Activated CD8-positive, alpha-beta memory T cell treated with anti-CD3 and anti-CD28 coated beads, Interleukin-2, amount 10 ng/mL, durations not matched to agents 7 days and 5 days (primary cell): ENCODE measurements around the gene DZIP1L. TPM values are rescaled to one million over a fixed set of nuclear protein-coding genes. Genes with fewer than 3 reads are reported as not detected.

ENCODE experiments used
- ATAC-seq: fragments of 150-1000 bp; cut with Tn5 transposase; one replicate; pipeline ENCODE4 v1.10.0; 2021; ENCODE audit warnings: moderate library complexity
- CTCF ChIA-PET: fragments of 350-600 bp; sonication (Branson Sonifier 250); formaldehyde crosslinking; loops from one replicate; lab custom pipeline; 2021; ENCODE audit warnings: antibody characterized with exemption; lab: Charles Lee
- DNase-seq: peaks from one replicate; pipeline ENCODE4 v3.0.0-alpha.2; 2020
- H3K27ac Mint-ChIP-seq: one replicate; pipeline ENCODE4 v1.8.0; 2021; ENCODE audit warnings: mild to moderate bottlenecking, mixed read lengths
- H3K27me3 Mint-ChIP-seq: one replicate; pipeline ENCODE4 v1.8.0; 2021; ENCODE audit warnings: mixed read lengths
- H3K36me3 Mint-ChIP-seq: one replicate; pipeline ENCODE4 v1.8.0; 2021; ENCODE audit warnings: mild to moderate bottlenecking, mixed read lengths
- H3K4me1 Mint-ChIP-seq: one replicate; pipeline ENCODE4 v1.8.0; 2021; ENCODE audit warnings: mixed read lengths
- H3K4me3 Mint-ChIP-seq: one replicate; pipeline ENCODE4 v1.8.0; 2021; ENCODE audit warnings: mild to moderate bottlenecking, moderate library complexity, mixed read lengths
- H3K9me3 Mint-ChIP-seq: one replicate; pipeline ENCODE4 v1.8.0; 2022; ENCODE audit warnings: low read depth, mixed read lengths
- total RNA-seq, 2 experiments: library from RNA; stranded (reverse); gene quantifications; one replicate each; pipeline ENCODE4 v1.2.3, GENCODE V29; 2021

DZIP1L gene
- total RNA-seq, 2 experiments from 2014 or later = 0.38 to 0.56 TPM

DNA sequence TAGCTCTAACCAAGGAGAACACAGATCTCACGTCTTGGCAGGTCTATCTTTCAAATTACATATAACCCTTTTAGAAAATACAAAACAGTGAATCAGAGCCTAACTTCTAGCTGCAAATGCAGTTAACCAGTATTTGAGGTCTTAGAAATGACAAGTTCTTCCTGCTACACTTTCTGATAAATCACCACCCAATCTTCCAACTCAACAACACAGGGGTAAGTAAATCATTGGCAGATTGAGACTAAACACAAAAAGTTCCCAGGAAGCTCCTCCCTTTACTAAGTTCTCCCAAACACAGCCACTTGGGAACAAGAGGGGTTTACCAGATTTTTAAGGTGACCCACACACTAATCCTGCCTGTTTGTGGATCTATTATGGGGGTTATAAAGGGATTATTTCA, 16.8 kb upstream of the DZIP1L start, which contains the start of gene A4GNT:
Gene A4GNT, minus strand, starts transcription at position 152 of the 400 bp plus-strand sequence. CDS start 1,134 bp downstream, outside the sequence.
- ATAC-seq (no peak), DNase-seq (no peak)
- H3K27me3 Mint-ChIP-seq = peaks cover 35% of the 10 kb centered on the region
- H3K4me3 Mint-ChIP-seq = no peak within 1 kb of the TSS
- H3K4me1 Mint-ChIP-seq = no peaks in the 10 kb centered on the region
- no peaks in the 10 kb centered on the region for H3K9me3 Mint-ChIP-seq
- no peaks in the 10 kb centered on the region for H3K36me3 Mint-ChIP-seq
- H3K27ac Mint-ChIP-seq = no peak within 1 kb of the TSS
- CTCF ChIA-PET = interaction anchor here (0.6 to 0.8 kb wide), 2 partner anchors 11 to 12 kb away, joined by 3 to 5 read pairs; no protein-coding TSS in a partner anchor

DNA sequence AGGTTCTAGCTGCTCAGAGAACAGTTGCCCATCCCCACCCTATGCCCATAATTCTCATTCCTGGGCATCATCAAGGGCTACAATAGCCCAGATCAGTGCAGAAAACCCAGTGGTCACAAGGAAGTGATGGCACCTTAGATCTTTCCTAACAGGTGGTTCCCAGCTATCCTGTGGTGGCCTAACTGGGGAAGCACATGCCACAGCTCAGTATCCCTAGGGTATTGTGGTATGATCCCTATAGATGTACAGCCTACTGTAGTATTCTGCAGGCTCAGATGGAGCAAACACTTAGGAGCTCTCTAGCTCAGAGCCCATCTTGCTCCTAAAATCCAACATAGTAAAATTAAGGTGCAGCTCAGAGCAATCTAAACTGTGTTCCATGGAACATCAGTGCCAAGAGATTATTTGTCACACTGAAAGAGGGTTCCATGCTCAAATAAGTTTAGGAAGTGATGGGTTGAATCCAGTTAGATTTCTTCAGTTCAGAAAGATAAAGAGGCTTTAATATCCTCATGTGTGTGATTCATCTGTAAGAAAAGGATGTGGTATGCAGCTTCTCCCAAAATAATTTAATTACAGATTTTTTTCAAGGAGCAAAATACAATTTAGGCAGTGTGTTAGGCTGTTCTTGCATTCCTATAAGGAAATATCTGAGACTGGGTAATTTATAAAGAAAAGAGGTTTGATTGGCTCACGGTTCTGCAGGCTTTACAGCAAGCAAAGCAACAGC, 12.4 kb upstream of the DZIP1L start:
- H3K36me3 Mint-ChIP-seq = no peaks in the 10 kb centered on the region
- no peak overlapping the region for H3K27ac Mint-ChIP-seq
- H3K4me1 Mint-ChIP-seq = peaks cover 1% of the 10 kb centered on the region
- no peak for ATAC-seq
- CTCF ChIA-PET = no interaction called here
- DNase-seq = no peak
- peaks cover 31% of the 10 kb centered on the region for H3K27me3 Mint-ChIP-seq
- no peaks in the 10 kb centered on the region for H3K9me3 Mint-ChIP-seq
- no peak overlapping the region for H3K4me3 Mint-ChIP-seq

DNA sequence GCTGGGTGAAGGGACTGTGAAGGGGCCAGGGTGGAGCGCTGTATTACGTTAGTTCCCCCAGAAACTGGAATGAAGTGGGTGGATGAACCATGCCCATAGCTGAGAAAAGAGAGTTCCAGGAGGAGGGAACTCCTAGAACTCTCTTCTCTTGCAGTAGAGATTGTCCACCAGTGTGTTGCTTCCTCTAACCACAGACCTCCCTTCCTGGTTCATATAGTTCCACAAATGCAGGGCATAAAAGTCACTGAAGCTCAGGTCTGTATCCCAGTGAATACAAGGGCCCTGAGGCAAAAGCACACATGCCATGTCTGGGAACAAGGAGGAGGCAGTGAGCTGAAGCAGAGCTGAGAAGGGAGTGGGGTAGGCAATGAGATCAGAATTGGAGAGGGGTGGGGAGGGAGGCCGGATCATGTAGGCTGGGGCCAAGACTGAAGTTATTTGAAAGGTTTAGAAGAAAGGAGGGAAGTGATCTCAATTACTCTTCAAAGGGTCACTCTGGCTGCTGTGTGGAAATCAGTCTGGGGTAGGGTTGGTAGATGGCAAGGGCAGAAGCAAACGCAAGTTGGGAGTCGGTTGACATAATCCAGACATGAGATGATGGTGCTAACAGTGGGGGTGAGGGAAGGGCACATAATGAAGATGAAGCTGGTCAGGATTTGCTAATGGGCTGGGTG, 10.3 kb upstream of the DZIP1L start:
- Mint-ChIP-seq H3K4me1 (peaks cover 1% of the 10 kb centered on the region), H3K36me3 (no peaks in the 10 kb centered on the region), H3K4me3 (no peak overlapping the region), H3K27ac (no peak overlapping the region), H3K9me3 (no peaks in the 10 kb centered on the region), H3K27me3 (peaks cover 29% of the 10 kb centered on the region)
- DNase-seq (no peak), ATAC-seq (no peak)
- CTCF ChIA-PET = interaction anchor here (0.9 to 1.2 kb wide), 2 partner anchors 10 to 57 kb away, joined by 3 read pairs; partner anchors contain the start of gene DZIP1L

DNA sequence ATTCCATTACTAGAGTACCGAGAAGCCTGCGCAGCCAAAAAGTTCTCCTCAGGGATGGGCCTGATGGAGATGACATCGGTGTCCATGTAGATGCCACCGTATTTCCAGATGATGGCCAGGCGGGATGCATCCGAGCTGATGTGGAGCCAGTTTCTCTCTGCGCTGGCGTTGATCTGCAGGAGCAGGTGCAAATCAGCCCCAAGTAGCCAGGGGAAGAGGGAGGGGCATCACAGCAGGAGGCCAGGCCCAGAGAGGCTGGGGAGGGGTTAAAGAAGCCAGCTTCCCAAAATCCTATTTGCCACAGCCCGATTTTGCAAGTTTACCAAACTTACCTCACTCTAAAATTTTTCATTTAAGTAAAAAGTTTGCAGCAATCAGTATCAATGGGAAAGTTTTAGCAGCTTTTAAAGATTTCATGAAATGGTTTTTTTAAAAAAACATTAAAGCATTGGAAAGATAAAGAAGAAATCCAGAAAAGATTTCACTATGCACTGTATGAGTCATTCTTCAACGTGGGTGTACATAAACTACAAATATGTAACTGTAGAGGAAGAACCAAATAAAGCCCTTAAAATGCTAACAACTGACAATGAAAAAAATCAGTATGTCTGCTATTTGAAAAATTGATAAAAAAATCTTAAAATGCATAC, 9.4 kb upstream of the DZIP1L start:
- DNase-seq = no peak
- CTCF ChIA-PET = interaction anchor here (0.9 to 1.2 kb wide), 2 partner anchors 10 to 56 kb away, joined by 3 read pairs; partner anchors contain the start of gene DZIP1L
- Mint-ChIP-seq H3K9me3 (no peaks in the 10 kb centered on the region), H3K36me3 (no peaks in the 10 kb centered on the region), H3K27me3 (peaks cover 29% of the 10 kb centered on the region), H3K4me1 (peaks cover 1% of the 10 kb centered on the region), H3K4me3 (no peak overlapping the region), H3K27ac (no peak overlapping the region)
- ATAC-seq = no peak

DNA sequence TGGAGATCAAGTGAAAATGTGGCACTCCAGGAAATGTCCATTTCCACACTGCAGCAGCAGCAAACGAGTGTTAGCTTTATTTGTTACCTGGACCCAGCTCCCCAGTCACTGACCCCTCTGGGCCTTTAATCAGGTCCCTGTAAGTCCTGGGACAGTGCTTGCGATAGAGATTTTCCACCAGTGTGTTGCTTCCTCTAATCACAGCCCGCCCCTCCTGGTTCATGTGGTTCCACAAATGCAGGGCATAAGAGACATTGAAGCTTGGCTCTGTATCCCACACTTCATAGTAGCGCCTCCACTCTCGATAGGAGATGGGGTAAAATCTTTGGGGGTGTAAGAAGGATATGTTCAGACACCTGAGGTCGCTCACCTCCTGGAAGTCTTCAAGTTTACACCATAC, 8.8 kb upstream of the DZIP1L start:
- H3K27ac Mint-ChIP-seq = no peak overlapping the region
- no peaks in the 10 kb centered on the region for H3K36me3 Mint-ChIP-seq
- ATAC-seq = no peak
- H3K4me3 Mint-ChIP-seq = no peak overlapping the region
- peaks cover 24% of the 10 kb centered on the region for H3K27me3 Mint-ChIP-seq
- no peak for DNase-seq
- H3K9me3 Mint-ChIP-seq = no peaks in the 10 kb centered on the region
- peaks cover 1% of the 10 kb centered on the region for H3K4me1 Mint-ChIP-seq
- CTCF ChIA-PET = no interaction called here

DNA sequence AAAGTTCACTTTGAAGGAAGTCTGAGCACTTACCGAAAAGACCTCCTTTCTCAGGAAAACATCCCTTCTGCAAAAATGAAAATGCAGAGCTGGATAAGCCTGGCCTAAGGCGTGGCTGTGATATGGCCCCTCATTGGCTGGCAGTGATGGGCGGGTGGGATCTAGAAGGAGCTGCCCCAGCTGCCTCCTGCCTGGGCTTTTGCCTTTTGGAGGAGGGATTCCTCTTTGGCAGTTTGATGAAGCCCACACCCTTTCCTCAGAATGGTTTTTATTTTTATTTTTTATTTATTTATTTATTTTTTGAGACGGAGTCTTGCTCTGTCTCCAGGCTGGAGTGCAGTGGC, 4.0 kb upstream of the DZIP1L start:
- no peaks in the 10 kb centered on the region for H3K9me3 Mint-ChIP-seq
- H3K27me3 Mint-ChIP-seq = peaks cover 52% of the 10 kb centered on the region
- peaks cover 6% of the 10 kb centered on the region for H3K4me1 Mint-ChIP-seq
- no peak for ATAC-seq
- CTCF ChIA-PET = interaction anchor here (1.6 to 3.2 kb wide), 6 partner anchors 37 to 56 kb away, joined by 5 to 44 read pairs (median 20); no protein-coding TSS in a partner anchor
- no peaks in the 10 kb centered on the region for H3K36me3 Mint-ChIP-seq
- DNase-seq = no peak
- H3K27ac Mint-ChIP-seq = no peak overlapping the region
- H3K4me3 Mint-ChIP-seq = no peak overlapping the region

DNA sequence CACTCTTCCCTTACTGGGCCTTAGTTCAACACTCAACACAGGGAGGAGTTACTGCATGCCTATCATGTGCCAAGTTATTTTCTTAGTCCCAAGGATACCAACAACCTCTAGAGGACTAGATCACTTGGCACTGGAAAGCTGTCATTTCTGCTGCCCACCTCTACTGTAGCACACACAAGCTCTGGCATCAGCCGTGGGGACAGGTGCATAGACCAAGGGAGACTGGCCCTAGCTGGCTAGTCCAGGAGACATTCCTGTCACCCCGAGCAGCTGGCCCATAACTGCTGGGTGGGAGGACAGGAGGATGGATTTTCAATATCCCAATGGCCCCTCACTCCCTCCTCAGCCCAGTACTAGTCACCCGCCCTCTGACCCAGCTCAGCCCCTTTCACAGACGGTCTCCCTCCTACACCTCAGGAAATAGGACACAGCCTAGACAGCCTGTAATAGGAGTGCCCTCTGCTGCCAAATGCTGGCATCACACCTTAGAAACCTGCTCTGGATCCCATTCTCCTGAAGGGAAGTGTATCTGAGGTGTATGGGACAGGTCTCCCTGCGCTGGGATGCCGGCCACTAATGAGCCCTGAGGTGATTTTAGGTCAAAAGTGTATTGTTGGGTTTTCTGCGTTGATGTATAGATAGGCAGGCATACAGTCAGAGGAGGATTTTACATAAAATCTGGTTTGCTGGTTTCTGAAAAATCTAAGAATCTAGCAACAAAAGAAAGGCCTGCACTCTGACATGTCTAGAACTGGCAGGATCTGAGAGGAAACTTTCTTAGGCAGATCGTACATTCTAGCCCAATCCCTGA, 3.4 kb upstream of the DZIP1L start:
- ATAC-seq (peak; percentile 64), DNase-seq (peak; percentile 69)
- H3K27ac Mint-ChIP-seq = no peak overlapping the region
- H3K27me3 Mint-ChIP-seq = peaks cover 57% of the 10 kb centered on the region
- no peaks in the 10 kb centered on the region for H3K9me3 Mint-ChIP-seq
- peaks cover 6% of the 10 kb centered on the region for H3K4me1 Mint-ChIP-seq
- H3K36me3 Mint-ChIP-seq = no peaks in the 10 kb centered on the region
- H3K4me3 Mint-ChIP-seq = no peak overlapping the region
- CTCF ChIA-PET = interaction anchor here (0.5 to 3.2 kb wide), 16 partner anchors 12 to 577 kb away, joined by 3 to 44 read pairs (median 5); no protein-coding TSS in a partner anchor

DNA sequence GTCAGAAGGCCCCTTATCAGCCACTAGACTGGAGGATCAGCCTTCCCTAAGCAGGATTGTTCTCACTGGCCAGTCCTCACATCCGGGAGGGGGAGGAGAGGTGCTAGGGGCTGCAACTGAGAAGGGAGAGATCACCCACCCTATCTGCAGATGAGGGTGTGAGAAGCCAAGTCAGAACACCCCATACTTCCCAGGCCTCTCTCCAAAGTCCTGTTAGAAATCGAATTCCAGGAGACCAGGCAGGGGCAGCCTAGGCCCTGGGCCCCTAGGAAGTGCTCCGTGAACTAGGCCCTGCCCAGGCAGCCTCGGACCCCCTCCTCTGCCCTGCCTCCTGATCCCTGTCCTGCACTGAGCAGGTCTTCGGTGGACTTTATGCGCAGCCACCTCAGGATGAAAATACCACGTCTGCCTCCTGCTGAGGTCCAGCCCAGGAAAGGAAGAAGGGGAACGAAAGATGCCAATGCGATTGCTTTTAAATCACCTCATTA, 933 bp downstream of the DZIP1L start:
- Mint-ChIP-seq H3K4me1 (peaks cover 6% of the 10 kb centered on the region), H3K27me3 (peaks cover 61% of the 10 kb centered on the region), H3K4me3 (peak overlapping the region; percentile 71)

DNA sequence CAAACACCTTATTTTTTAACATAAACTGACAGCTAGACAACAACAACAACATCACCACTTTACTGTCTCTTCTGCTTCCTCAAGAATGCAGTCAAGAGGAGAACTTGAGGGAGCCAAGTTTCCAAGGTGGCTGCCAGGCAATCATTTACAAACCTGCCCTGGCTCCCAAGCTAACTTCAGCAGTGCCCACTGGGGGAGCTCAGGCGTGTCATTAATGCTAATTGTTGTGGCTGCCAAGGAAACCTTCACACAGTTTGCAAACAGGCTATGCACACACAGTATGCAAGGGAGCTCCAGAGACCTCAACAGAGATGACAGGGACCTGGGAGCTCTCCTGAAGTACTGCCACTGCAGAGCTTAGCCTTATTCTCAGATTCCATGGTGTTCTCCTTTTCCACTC, 2.1 kb downstream of the DZIP1L start:
- Mint-ChIP-seq H3K27ac (no peak overlapping the region), H3K9me3 (no peaks in the 10 kb centered on the region), H3K36me3 (no peaks in the 10 kb centered on the region), H3K4me1 (peaks cover 6% of the 10 kb centered on the region), H3K27me3 (peaks cover 62% of the 10 kb centered on the region), H3K4me3 (no peak overlapping the region)
- DNase-seq = no peak
- no peak for ATAC-seq
- CTCF ChIA-PET = interaction anchor here (1.0 kb wide), 1 partner anchor 10 kb away, joined by 3 read pairs; no protein-coding TSS in a partner anchor

More for the DNA sequence above, 933 bp downstream of the DZIP1L start:
- CTCF ChIA-PET = interaction anchor here (1.0 kb wide), 1 partner anchor 11 kb away, joined by 3 read pairs; no protein-coding TSS in a partner anchor
- no peaks in the 10 kb centered on the region for H3K36me3 Mint-ChIP-seq
- no peak overlapping the region for H3K27ac Mint-ChIP-seq
- DNase-seq (no peak), ATAC-seq (no peak)
- no peaks in the 10 kb centered on the region for H3K9me3 Mint-ChIP-seq

DNA sequence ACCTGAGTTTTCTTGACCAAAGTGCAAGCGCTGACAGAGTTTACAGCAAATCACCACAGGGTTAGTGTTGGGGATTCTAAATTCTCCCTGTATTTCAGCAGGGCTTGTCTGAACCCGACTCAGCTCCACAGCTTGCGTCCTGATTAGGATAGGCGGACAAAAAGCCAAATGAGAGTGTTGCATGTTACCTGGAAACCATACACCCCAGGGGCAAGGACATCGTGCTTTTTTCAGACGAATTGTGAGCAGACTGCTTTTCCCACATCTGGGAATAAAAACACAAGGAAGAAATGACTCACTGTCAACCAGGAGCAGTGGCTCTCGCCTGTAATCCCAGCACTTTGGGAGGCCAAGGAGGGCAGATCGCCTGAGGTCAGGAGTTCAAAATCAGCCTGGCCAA, 3.0 kb downstream of the DZIP1L start:
- DNase-seq (no peak), ATAC-seq (no peak)
- Mint-ChIP-seq H3K9me3 (no peaks in the 10 kb centered on the region), H3K36me3 (no peaks in the 10 kb centered on the region), H3K4me1 (peaks cover 6% of the 10 kb centered on the region), H3K4me3 (no peak overlapping the region), H3K27me3 (peaks cover 60% of the 10 kb centered on the region), H3K27ac (no peak overlapping the region)
- CTCF ChIA-PET = interaction anchor here (0.6 kb wide), 1 partner anchor 65 kb away, joined by 3 read pairs; no protein-coding TSS in a partner anchor

DNA sequence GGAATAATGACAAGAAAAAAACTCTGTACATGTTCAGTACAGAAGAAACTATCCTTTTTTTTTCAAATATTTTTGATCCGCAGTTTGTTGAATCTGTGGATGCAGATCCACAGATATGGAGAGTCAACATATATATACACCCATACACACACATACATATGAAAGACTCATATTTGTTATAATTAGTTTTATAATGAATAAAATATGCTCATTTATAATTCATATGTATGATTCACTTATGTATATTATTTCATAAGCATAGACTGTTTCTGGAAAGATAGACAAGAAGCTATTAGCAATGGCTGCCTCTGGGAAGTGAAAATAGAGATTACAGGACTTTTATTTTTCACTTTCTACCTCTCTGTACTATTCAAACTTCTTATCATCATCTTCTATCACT, 9.8 kb downstream of the DZIP1L start:
- Mint-ChIP-seq H3K4me3 (no peak overlapping the region), H3K27me3 (peaks cover 11% of the 10 kb centered on the region), H3K9me3 (no peaks in the 10 kb centered on the region), H3K4me1 (no peaks in the 10 kb centered on the region), H3K27ac (no peak overlapping the region), H3K36me3 (no peaks in the 10 kb centered on the region)
- no peak for ATAC-seq
- CTCF ChIA-PET = interaction anchor here (1.5 kb wide), 1 partner anchor 23 kb away, joined by 3 read pairs; no protein-coding TSS in a partner anchor
- DNase-seq = no peak

DNA sequence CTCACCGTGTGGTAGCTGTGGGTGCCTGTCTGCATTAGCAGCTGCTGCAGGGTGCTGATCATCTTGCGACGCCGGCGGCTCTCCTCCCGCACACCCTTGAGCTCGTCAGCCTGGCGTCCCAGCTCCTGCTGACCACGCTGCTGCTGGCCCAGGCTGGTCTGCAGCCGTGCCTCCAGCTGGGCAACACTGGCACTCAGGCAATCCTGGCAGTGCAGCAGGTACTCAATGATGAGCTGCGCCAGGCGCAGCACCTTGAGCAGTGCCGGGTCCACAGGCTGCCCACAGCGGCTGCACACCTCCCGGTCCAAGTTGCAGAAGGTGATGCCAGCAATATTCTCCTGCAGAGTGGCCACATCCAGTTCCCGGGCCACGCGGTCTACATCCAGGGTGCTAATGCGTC, 11.9 kb downstream of the DZIP1L start:
- no peak for ATAC-seq
- Mint-ChIP-seq H3K27ac (no peak overlapping the region), H3K9me3 (no peaks in the 10 kb centered on the region), H3K4me1 (no peaks in the 10 kb centered on the region), H3K4me3 (no peak overlapping the region), H3K27me3 (peaks cover 7% of the 10 kb centered on the region), H3K36me3 (no peaks in the 10 kb centered on the region)
- CTCF ChIA-PET = interaction anchor here (1.1 kb wide), 1 partner anchor 10 kb away, joined by 3 read pairs; no protein-coding TSS in a partner anchor
- no peak for DNase-seq
